Liver (tissue), 9 donors: Measurements from ENCODE around the gene MYO9A. TPM values are rescaled to one million over a fixed set of nuclear protein-coding genes. Genes with fewer than 3 reads are reported as not detected.

Experiments used
- DNase-seq: peaks from one replicate; pipeline ENCODE4 v3.0.0-alpha.2; 2017; ENCODE audit warnings: low spot score
- H3K27ac ChIP-seq, 2 donors: one replicate each; pipeline ENCODE4 v1.7.0; 2013; ENCODE audit warnings: inconsistent platforms in 2 of 2, low read length in 2 of 2, control low read depth in 1 of 2, low read depth in 1 of 2, mild to moderate bottlenecking in 1 of 2
- H3K27me3 ChIP-seq, 4 donors: one replicate each; pipeline versions ENCODE4 v1.6.1 to v1.7.0; 2013; ENCODE audit warnings: low read length in 3 of 4, inconsistent platforms in 1 of 4, mild to moderate bottlenecking in 1 of 4, moderate library complexity in 1 of 4; ENCODE audit not compliant: control insufficient read depth in 4 of 4, insufficient read depth in 4 of 4
- H3K36me3 ChIP-seq, 4 donors: one replicate each; pipeline versions ENCODE4 v1.6.1 to v1.7.0; 2013; ENCODE audit warnings: low read length in 3 of 4, mild to moderate bottlenecking in 3 of 4, low read depth in 1 of 4, moderate library complexity in 1 of 4; ENCODE audit not compliant: control insufficient read depth in 4 of 4, insufficient read depth in 3 of 4
- H3K4me1 ChIP-seq, 4 donors: one replicate each; pipeline versions ENCODE4 v1.6.1 to v1.7.0; 2013; ENCODE audit warnings: low read length in 3 of 4, mild to moderate bottlenecking in 3 of 4, moderate library complexity in 1 of 4; ENCODE audit not compliant: control insufficient read depth in 4 of 4, insufficient read depth in 4 of 4
- H3K4me3 ChIP-seq, 3 donors: one replicate each; pipeline versions ENCODE4 v1.6.1 to v1.7.0; 2013; ENCODE audit warnings: low read length in 3 of 3, control low read depth in 1 of 3, low read depth in 1 of 3, mild to moderate bottlenecking in 1 of 3
- H3K9ac ChIP-seq, 2 donors: one replicate each; pipeline ENCODE4 v1.7.0; 2013; ENCODE audit warnings: low read length in 2 of 2, mild to moderate bottlenecking in 2 of 2, moderate library complexity in 2 of 2, control low read depth in 1 of 2, low read depth in 1 of 2
- H3K9me3 ChIP-seq, 4 donors: one replicate each; pipeline versions ENCODE4 v1.6.1 to v1.7.0; 2013; ENCODE audit warnings: low read length in 3 of 4; ENCODE audit not compliant: control insufficient read depth in 4 of 4
- CTCF ChIP-seq: fragments of 150-350 bp; IDR thresholded peaks from 2 replicates; pipeline ENCODE4 v1.5.1; 2017; ENCODE audit warnings: improper control_type of control experiment, low read depth, low read length; ENCODE audit not compliant: missing input control
- FOXA1 ChIP-seq: IDR thresholded peaks from 2 replicates; pipeline ENCODE4 v1.6.1; 2016; ENCODE audit warnings: antibody characterized with exemption
- FOXA2 ChIP-seq: IDR thresholded peaks from 2 replicates; pipeline ENCODE4 v1.6.1; 2016; ENCODE audit warnings: antibody characterized with exemption
- GABPA ChIP-seq, 2 donors: IDR thresholded peaks in 1 of 2; conservative IDR thresholded peaks in 1 of 2; 2 replicates each; pipeline ENCODE4 v1.6.1; 2016; ENCODE audit warnings: antibody characterized with exemption in 2 of 2, mild to moderate bottlenecking in 1 of 2, moderate library complexity in 1 of 2
- HNF4A ChIP-seq, 2 donors: conservative IDR thresholded peaks; 2 replicates each; pipeline ENCODE4 v1.6.1; 2016; ENCODE audit warnings: antibody characterized with exemption in 2 of 2, mild to moderate bottlenecking in 2 of 2
- HNF4G ChIP-seq: IDR thresholded peaks from 2 replicates; pipeline ENCODE4 v1.6.1; 2016; ENCODE audit warnings: antibody characterized with exemption
- JUND ChIP-seq, 2 donors: IDR thresholded peaks; 2 replicates each; pipeline ENCODE4 v1.6.1; 2016; ENCODE audit warnings: antibody characterized with exemption in 2 of 2
- MAX ChIP-seq: IDR thresholded peaks from 2 replicates; pipeline ENCODE4 v1.6.1; 2016; ENCODE audit warnings: antibody characterized with exemption
- NR2F2 ChIP-seq: IDR thresholded peaks from 2 replicates; pipeline ENCODE4 v1.6.1; 2016; ENCODE audit warnings: antibody characterized with exemption
- REST ChIP-seq: IDR thresholded peaks from 2 replicates; pipeline ENCODE4 v1.6.1; 2016; ENCODE audit warnings: antibody characterized with exemption, mild to moderate bottlenecking
- RXRA ChIP-seq, 2 donors: IDR thresholded peaks; 2 replicates each; pipeline ENCODE4 v1.6.1; 2017 to 2018; ENCODE audit warnings: antibody characterized with exemption in 2 of 2, mild to moderate bottlenecking in 1 of 2
- TAF1 ChIP-seq: conservative IDR thresholded peaks from 2 replicates; pipeline ENCODE4 v1.6.1; 2016; ENCODE audit warnings: antibody characterized with exemption, mild to moderate bottlenecking
- YY1 ChIP-seq: IDR thresholded peaks from 2 replicates; pipeline ENCODE4 v1.6.1; 2016; ENCODE audit warnings: antibody characterized with exemption, mild to moderate bottlenecking
- WGBS: extraction: QIAGEN DNeasy Blood & Tissue Kit; methylation state at CpG from one replicate; pipeline ENCODE4 v1.1.7; 2013; 5-methylcytosine and 5-hydroxymethylcytosine counted together
- polyA plus RNA-seq, 2 donors: library from polyadenylated mRNA; stranded (reverse) in 1 of 2; unstranded in 1 of 2; fragments of 200-250 nt in 1 of 2; fragments of >200 nt in 1 of 2; fragmentation: Nextera tagmentation in 1 of 2; extraction: Ambion mirVana in 1 of 2; gene quantifications; one replicate each; pipeline versions ENCODE4 v1.2.1 to v1.2.3, GENCODE V29; 2013 to 2015
- total RNA-seq, 2 donors: library from RNA; depleted of rRNA; stranded (reverse); fragments of >200 nt; gene quantifications; one replicate each; pipeline ENCODE4 v1.2.3, GENCODE V29; 2014
- TF ChIP-seq, protein P1 (sequence below): IDR thresholded peaks from 2 replicates; pipeline ENCODE4 v1.6.1; 2016; ENCODE audit warnings: antibody characterized with exemption
- TF ChIP-seq, protein P2 (sequence below): IDR thresholded peaks from 2 replicates; pipeline ENCODE4 v1.6.1; 2016; ENCODE audit warnings: antibody characterized with exemption
- donor health status: healthy.
- donor health status: healthy.
- donor health status: healthy.
- donor health status: healthy.
- donor health status: healthy.

The MYO9A gene
- total and polyA plus RNA-seq, 4 donors, result 1.4 to 14.9 (median 8.4) TPM

- H3K27ac ChIP-seq, result no peak overlapping the region
- no peaks in the 10 kb centered on the region for H3K27me3 ChIP-seq
- no peaks in the 10 kb centered on the region for H3K4me1 ChIP-seq
- no peak for TF ChIP-seq MAX
- TF ChIP-seq CTCF, result no peak
- no peak for TF ChIP-seq NR2F2
- no peak for TF ChIP-seq REST
- TF ChIP-seq YY1, result no peak
- no peak for TF ChIP-seq HNF4G
- TF ChIP-seq FOXA2, result no peak
- no peak for TF ChIP-seq JUND (IDR thresholded peaks at IDR 0.05)
- no peak for TF ChIP-seq TAF1
- TF ChIP-seq, protein P1, sequence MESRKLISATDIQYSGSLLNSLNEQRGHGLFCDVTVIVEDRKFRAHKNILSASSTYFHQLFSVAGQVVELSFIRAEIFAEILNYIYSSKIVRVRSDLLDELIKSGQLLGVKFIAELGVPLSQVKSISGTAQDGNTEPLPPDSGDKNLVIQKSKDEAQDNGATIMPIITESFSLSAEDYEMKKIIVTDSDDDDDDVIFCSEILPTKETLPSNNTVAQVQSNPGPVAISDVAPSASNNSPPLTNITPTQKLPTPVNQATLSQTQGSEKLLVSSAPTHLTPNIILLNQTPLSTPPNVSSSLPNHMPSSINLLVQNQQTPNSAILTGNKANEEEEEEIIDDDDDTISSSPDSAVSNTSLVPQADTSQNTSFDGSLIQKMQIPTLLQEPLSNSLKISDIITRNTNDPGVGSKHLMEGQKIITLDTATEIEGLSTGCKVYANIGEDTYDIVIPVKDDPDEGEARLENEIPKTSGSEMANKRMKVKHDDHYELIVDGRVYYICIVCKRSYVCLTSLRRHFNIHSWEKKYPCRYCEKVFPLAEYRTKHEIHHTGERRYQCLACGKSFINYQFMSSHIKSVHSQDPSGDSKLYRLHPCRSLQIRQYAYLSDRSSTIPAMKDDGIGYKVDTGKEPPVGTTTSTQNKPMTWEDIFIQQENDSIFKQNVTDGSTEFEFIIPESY, result no peak
- WGBS, result 77% methylated on average over 2 of the region's 2 CpGs
- no peak overlapping the region for H3K9ac ChIP-seq
- DNase-seq, result no peak
- H3K36me3 ChIP-seq, result no peaks in the 10 kb centered on the region
- H3K4me3 ChIP-seq, result no peak overlapping the region
- H3K9me3 ChIP-seq, result no peaks in the 10 kb centered on the region
Measured at GRCh38 chr15:72127724-72128322, 9.9 kb upstream of the MYO9A start.

DNA sequence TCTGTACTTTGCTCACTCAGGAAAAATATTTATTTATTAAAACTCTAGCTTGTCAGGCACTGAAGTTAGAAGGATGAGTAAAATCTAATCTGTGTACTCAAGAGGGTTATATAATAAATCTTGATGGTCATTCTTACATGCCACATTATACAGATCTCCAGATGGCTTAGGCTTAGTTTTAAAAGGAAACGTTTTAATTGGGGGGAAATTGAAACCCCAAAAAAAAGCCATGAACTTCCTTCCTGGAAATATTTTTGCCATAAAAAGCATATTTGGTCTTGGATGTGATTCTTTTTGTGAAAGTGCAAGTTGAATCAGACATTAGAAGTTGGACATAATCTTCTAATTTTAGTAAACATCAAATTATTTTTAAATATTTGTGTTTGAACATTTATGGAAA is 6.3 kb upstream of the MYO9A start:
- DNase-seq, result no peak
- Histone ChIP-seq H3K27me3 (no peaks in the 10 kb centered on the region), H3K9ac (no peak overlapping the region), H3K36me3 (no peaks in the 10 kb centered on the region), H3K27ac (no peak overlapping the region), H3K4me1 (peaks cover 0 to under 1% (median under 1%) of the 10 kb centered on the region in 4 donors), H3K4me3 (no peak overlapping the region), H3K9me3 (no peaks in the 10 kb centered on the region)
- no peak for TF ChIP-seq FOXA1
- no peak for TF ChIP-seq MAX
- TF ChIP-seq TAF1, result no peak
- TF ChIP-seq NR2F2, result no peak
- no peak for TF ChIP-seq HNF4G
- TF ChIP-seq GABPA (IDR thresholded peaks at IDR 0.05 in 1 of 2, conservative IDR thresholded peaks at IDR 0.05 in 1 of 2), result no peak
- TF ChIP-seq HNF4A (conservative IDR thresholded peaks at IDR 0.05), result no peak
- TF ChIP-seq, protein P1, result no peak
- TF ChIP-seq, protein P2, sequence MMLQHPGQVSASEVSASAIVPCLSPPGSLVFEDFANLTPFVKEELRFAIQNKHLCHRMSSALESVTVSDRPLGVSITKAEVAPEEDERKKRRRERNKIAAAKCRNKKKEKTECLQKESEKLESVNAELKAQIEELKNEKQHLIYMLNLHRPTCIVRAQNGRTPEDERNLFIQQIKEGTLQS, result no peak
- TF ChIP-seq RXRA (IDR thresholded peaks at IDR 0.05), result no peak
- WGBS, result 49% methylated on average over 1 of the region's 1 CpG
